Measurements from ENCODE around the gene RRAGD. TPM values are rescaled to one million over a fixed set of nuclear protein-coding genes. Genes with fewer than 3 reads are reported as not detected.

The RRAGD gene
- total and polyA plus RNA-seq, 2 donors from 2014 or later = 31.5 to 51.6 TPM

DNA sequence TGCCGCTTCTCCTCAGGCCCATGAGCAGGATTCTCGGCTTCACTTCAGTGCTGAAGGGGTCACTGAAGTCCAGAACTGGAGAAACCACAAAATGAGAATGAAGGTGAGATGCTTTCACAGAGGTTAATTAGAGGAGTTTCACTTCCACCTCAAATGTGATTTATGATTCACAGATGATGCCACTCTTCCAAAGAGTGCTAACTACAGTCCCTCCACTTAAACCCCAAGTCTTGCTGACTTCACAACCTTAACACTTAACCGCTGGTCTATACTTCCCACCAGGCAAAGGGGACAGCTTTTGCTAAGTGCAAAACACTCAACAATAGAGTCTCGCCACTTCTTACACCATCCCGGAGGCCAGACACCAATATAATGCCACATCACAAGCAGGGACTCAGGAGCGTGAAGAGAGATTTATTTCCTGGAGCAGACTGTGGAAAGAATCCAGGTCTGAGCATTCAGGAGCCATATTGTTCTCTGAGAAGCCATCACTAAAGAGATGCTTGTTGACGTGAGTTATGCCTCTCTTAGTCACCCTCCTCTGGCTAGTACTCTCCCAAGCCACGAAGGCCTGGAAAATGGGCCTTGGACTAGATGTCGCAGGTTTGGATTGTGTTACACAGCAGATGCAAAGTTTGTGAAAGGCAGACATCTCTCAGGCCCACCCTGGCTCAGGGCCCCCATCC is 24.4 kb downstream of the RRAGD start:
- DNase-seq (no peak), FAIRE-seq (no peak)
- intact Hi-C loops (cut with DNase I) = no loop called here
- H3K4me3 ChIP-seq (ENCODE audit: low read length in 3 of 3) = no peak overlapping the region
- no peaks in the 10 kb centered on the region for H3K9me3 ChIP-seq (ENCODE audit: control insufficient read depth in 2 of 3, insufficient read depth in 1 of 3, low read length in 3 of 3)
- H3K36me3 ChIP-seq (ENCODE audit: control insufficient read depth in 2 of 3, insufficient read depth in 3 of 3, low read length in 3 of 3) = no peaks in the 10 kb centered on the region
- TF ChIP-seq, protein P1, sequence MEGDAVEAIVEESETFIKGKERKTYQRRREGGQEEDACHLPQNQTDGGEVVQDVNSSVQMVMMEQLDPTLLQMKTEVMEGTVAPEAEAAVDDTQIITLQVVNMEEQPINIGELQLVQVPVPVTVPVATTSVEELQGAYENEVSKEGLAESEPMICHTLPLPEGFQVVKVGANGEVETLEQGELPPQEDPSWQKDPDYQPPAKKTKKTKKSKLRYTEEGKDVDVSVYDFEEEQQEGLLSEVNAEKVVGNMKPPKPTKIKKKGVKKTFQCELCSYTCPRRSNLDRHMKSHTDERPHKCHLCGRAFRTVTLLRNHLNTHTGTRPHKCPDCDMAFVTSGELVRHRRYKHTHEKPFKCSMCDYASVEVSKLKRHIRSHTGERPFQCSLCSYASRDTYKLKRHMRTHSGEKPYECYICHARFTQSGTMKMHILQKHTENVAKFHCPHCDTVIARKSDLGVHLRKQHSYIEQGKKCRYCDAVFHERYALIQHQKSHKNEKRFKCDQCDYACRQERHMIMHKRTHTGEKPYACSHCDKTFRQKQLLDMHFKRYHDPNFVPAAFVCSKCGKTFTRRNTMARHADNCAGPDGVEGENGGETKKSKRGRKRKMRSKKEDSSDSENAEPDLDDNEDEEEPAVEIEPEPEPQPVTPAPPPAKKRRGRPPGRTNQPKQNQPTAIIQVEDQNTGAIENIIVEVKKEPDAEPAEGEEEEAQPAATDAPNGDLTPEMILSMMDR (IDR thresholded peaks at IDR 0.05; ENCODE audit: borderline replicate concordance, extremely low read depth, insufficient read depth) = no peak
- no peaks in the 10 kb centered on the region for H3K27me3 ChIP-seq (ENCODE audit: control insufficient read depth, insufficient read depth, low read length)
- no peak overlapping the region for H3K9ac ChIP-seq (ENCODE audit: low read length in 3 of 3)
- no peak overlapping the region for H3K27ac ChIP-seq (ENCODE audit: low read depth in 2 of 2, low read length in 2 of 2)
- no peaks in the 10 kb centered on the region for H3K4me1 ChIP-seq (ENCODE audit: control insufficient read depth in 2 of 3, insufficient read depth in 2 of 3, low read depth in 1 of 3, low read length in 3 of 3)

DNA sequence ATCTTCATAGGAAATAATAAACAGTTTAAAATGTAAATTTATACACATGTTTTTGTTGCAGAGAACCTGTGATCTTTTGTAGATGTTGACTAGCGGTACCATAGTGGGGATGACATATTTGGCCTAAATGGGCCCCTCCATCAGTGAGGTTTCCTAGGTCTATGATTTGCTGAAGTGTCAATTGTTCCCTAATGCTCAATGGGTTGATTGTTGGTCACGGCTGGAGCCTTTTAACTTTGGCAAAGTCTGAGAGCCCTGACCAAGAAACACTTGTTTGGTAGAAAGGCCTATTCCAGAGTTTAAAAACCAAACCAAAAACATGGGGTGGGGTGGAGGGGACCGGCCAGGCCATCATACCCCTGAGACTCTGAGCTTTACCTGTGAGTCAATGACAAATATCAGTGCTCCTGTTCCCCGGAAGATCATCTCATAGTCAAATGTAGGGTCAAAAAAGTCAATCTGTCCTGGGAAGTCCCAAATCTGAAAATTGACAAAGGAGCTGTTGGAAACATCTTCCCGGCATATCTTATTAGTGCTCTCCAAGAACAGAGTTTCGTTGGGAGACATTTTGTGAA is 25.1 kb downstream of the RRAGD start:
- intact Hi-C loops (cut with DNase I) = no loop called here
- FAIRE-seq = no peak
- TF ChIP-seq, protein P1 (IDR thresholded peaks at IDR 0.05; ENCODE audit: borderline replicate concordance, extremely low read depth, insufficient read depth) = no peak

DNA sequence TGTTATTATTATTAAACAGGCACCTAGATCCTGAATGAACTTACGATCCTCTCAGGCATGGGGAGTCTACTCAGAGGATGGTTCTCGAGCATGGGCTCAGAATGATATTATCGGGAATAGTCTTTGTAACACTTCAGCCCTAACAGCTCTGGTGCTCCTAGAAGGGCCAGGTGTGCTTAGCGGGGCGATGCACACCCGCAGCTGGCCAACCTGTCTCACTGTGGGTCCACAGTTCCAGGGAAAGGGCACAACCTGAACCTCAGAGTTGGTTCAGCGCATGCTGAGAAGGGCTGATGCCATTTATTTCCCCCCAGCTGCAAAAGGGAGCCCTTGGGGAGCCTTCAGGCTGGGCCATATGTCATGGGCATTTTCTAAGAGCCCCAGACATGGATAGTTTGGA is 26.2 kb downstream of the RRAGD start:
- Histone ChIP-seq H3K36me3 (ENCODE audit: control insufficient read depth in 2 of 3, insufficient read depth in 3 of 3, low read length in 3 of 3) (no peaks in the 10 kb centered on the region), H3K4me3 (ENCODE audit: low read length in 3 of 3) (no peak overlapping the region), H3K9me3 (ENCODE audit: control insufficient read depth in 2 of 3, insufficient read depth in 1 of 3, low read length in 3 of 3) (no peaks in the 10 kb centered on the region), H3K27ac (ENCODE audit: low read depth in 2 of 2, low read length in 2 of 2) (no peak overlapping the region), H3K9ac (ENCODE audit: low read length in 3 of 3) (no peak overlapping the region), H3K4me1 (ENCODE audit: control insufficient read depth in 2 of 3, insufficient read depth in 2 of 3, low read depth in 1 of 3, low read length in 3 of 3) (no peaks in the 10 kb centered on the region), H3K27me3 (ENCODE audit: control insufficient read depth, insufficient read depth, low read length) (no peaks in the 10 kb centered on the region)
- FAIRE-seq (no peak), DNase-seq (no peak)
- intact Hi-C loops (cut with DNase I) = no loop called here
- TF ChIP-seq, protein P1 (IDR thresholded peaks at IDR 0.05; ENCODE audit: borderline replicate concordance, extremely low read depth, insufficient read depth) = no peak

More for the DNA sequence above, 25.1 kb downstream of the RRAGD start:
- Histone ChIP-seq H3K9ac (ENCODE audit: low read length in 3 of 3) (no peak overlapping the region), H3K4me1 (ENCODE audit: control insufficient read depth in 2 of 3, insufficient read depth in 2 of 3, low read depth in 1 of 3, low read length in 3 of 3) (no peaks in the 10 kb centered on the region), H3K27me3 (ENCODE audit: control insufficient read depth, insufficient read depth, low read length) (no peaks in the 10 kb centered on the region), H3K27ac (ENCODE audit: low read depth in 2 of 2, low read length in 2 of 2) (no peak overlapping the region), H3K4me3 (ENCODE audit: low read length in 3 of 3) (no peak overlapping the region), H3K36me3 (ENCODE audit: control insufficient read depth in 2 of 3, insufficient read depth in 3 of 3, low read length in 3 of 3) (no peaks in the 10 kb centered on the region), H3K9me3 (ENCODE audit: control insufficient read depth in 2 of 3, insufficient read depth in 1 of 3, low read length in 3 of 3) (no peaks in the 10 kb centered on the region)
- no peak for DNase-seq

Data from kidney (tissue), 14 donors.